ENCODE results near the gene KRTAP9-8. TPM values are rescaled to one million over a fixed set of nuclear protein-coding genes. Genes with fewer than 3 reads are reported as not detected.
"Not testable (repeated sequence)": the region's sequence is repeated elsewhere in the genome, so short reads cannot be mapped to it uniquely, and the experiment has no call there.

KRTAP9-8 gene, protein sequence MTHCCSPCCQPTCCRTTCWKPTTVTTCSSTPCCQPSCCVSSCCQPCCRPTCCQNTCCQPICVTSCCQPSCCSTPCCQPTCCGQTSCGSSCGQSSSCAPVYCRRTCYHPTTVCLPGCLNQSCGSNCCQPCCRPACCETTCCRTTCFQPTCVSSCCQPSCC
- not detected in 3 replicates for total RNA-seq
- long read RNA-seq, result 0 reads

DNA sequence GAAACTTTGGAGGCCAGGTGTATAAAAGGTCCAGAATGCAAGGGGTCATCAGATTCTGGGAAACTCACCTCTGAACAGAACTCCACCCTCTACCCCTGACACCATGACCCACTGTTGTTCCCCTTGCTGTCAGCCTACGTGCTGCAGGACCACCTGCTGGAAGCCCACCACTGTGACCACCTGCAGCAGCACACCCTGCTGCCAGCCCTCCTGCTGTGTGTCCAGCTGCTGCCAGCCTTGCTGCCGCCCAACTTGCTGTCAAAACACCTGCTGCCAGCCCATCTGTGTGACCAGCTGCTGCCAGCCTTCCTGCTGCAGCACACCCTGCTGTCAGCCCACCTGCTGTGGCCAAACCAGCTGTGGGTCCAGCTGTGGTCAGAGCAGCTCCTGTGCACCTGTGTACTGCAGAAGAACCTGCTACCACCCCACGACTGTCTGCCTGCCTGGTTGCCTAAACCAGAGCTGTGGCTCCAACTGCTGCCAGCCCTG, at the start of gene KRTAP9-8:
Gene KRTAP9-8, plus strand, starts transcription at position 51 of the 489 bp plus-strand sequence. Its CDS starts 53 bp downstream, at position 104.
- not testable (repeated sequence) for DNase-seq (ENCODE audit: low spot score); H3K9me3 Mint-ChIP-seq (ENCODE audit: low read depth); H3K4me1 Mint-ChIP-seq (ENCODE audit: low read depth); H3K27ac Mint-ChIP-seq (ENCODE audit: unreplicated experiment); H3K4me3 Mint-ChIP-seq (ENCODE audit: unreplicated experiment)
- peaks cover 59% of the 10 kb centered on the region for H3K27me3 Mint-ChIP-seq (ENCODE audit: low read depth)
- H3K36me3 Mint-ChIP-seq (ENCODE audit: low read depth), result peaks cover 11% of the 10 kb centered on the region

GRCh38 chr17:41189837-41190318, 47.9 kb upstream of the KRTAP9-8 start, which contains the start of gene KRTAP9-1:
Gene KRTAP9-1 (plus strand): TSS chr17:41189887. CDS start chr17:41189887, 0 bp downstream.
- not testable (repeated sequence) for H3K36me3 Mint-ChIP-seq (ENCODE audit: low read depth); DNase-seq (ENCODE audit: low spot score); H3K27ac Mint-ChIP-seq (ENCODE audit: unreplicated experiment); H3K9me3 Mint-ChIP-seq (ENCODE audit: low read depth); H3K4me3 Mint-ChIP-seq (ENCODE audit: unreplicated experiment); H3K4me1 Mint-ChIP-seq (ENCODE audit: low read depth)
- peaks cover 19% of the 10 kb centered on the region for H3K27me3 Mint-ChIP-seq (ENCODE audit: low read depth)

DNA sequence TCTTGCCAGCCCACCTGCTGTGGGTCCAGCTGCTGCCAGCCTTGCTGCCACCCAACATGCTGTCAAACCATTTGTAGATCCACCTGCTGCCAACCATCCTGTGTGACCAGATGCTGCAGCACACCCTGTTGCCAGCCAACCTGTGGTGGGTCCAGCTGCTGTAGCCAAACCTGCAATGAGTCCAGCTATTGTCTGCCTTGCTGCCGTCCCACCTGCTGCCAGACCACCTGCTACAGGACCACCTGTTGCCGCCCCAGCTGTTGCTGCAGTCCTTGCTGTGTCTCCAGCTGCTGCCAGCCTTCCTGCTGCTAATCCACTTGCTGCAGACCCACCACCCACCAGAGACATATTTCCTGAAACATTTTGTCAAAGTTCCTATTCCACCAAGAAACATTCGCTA, 47.5 kb upstream of the KRTAP9-8 start:
- Mint-ChIP-seq H3K36me3 (ENCODE audit: low read depth) (no peaks in the 10 kb centered on the region), H3K4me3 (ENCODE audit: unreplicated experiment) (no peak overlapping the region), H3K27ac (ENCODE audit: unreplicated experiment) (no peak overlapping the region), H3K4me1 (ENCODE audit: low read depth) (no peaks in the 10 kb centered on the region), H3K9me3 (ENCODE audit: low read depth) (no peaks in the 10 kb centered on the region), H3K27me3 (ENCODE audit: low read depth) (peaks cover 16% of the 10 kb centered on the region)
- DNase-seq (ENCODE audit: low spot score), result no peak
- TF ChIP-seq CTCF (IDR thresholded peaks at IDR 0.05), result no peak

DNA sequence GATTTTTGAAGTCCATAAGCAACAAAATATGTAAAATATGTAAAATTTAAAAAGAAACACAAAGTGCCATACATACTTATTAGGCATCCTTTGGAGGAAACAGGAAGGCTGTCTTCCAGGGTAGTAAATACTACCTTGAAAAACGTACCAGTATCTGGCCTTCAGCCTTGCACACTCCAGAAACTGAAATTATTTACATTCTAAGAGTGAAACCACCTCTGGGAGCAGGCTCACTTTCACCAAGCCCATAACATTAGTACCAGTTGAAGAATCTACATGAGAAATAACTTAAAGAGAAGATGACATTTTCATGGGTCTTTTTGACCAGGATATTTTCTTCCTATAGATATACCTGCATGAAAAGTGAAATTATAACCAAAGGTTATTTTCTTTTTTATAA, 41.7 kb upstream of the KRTAP9-8 start:
- TF ChIP-seq CTCF (IDR thresholded peaks at IDR 0.05), result no peak
- Mint-ChIP-seq H3K4me3 (ENCODE audit: unreplicated experiment) (no peak overlapping the region), H3K9me3 (ENCODE audit: low read depth) (peaks cover 6% of the 10 kb centered on the region), H3K4me1 (ENCODE audit: low read depth) (peaks cover 3% of the 10 kb centered on the region), H3K27ac (ENCODE audit: unreplicated experiment) (no peak overlapping the region), H3K27me3 (ENCODE audit: low read depth) (no peaks in the 10 kb centered on the region), H3K36me3 (ENCODE audit: low read depth) (no peaks in the 10 kb centered on the region)
- no peak for DNase-seq (ENCODE audit: low spot score)

DNA sequence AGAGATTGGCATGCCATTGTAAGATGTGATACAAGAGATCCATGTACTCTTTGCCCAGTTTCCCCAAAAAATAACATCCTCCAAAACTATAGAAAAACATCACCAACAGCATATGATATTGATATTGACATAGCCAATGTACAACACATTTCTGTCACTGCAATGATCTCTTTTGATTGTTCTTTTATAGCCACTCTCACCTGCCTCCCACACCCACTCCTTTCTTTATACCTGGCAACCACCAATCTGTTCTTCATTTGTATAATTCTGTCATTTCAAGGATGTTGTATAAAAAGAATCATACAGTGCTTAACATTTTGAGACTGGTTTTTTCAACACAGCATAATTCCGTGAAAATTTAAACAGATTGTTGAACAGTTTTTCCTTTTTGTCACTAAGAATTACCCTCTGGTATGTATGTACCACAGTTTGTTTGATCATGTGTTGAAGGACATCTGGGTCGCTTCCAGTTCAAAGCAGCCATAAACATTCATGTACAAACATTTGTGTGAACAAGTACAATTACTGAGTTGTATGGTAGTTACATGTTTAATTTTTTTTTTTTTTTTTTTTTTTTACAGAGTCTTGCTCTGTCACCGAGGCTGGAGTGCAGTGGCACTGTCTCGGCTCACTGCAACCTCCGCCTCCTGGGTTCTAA, 38.2 kb upstream of the KRTAP9-8 start:
- H3K27ac Mint-ChIP-seq (ENCODE audit: unreplicated experiment), result no peak overlapping the region
- no peak for DNase-seq (ENCODE audit: low spot score)
- H3K4me1 Mint-ChIP-seq (ENCODE audit: low read depth), result peaks cover 3% of the 10 kb centered on the region
- no peaks in the 10 kb centered on the region for H3K36me3 Mint-ChIP-seq (ENCODE audit: low read depth)
- no peak overlapping the region for H3K4me3 Mint-ChIP-seq (ENCODE audit: unreplicated experiment)
- H3K27me3 Mint-ChIP-seq (ENCODE audit: low read depth), result no peaks in the 10 kb centered on the region
- TF ChIP-seq CTCF (IDR thresholded peaks at IDR 0.05), result no peak
- peaks cover 6% of the 10 kb centered on the region for H3K9me3 Mint-ChIP-seq (ENCODE audit: low read depth)

DNA sequence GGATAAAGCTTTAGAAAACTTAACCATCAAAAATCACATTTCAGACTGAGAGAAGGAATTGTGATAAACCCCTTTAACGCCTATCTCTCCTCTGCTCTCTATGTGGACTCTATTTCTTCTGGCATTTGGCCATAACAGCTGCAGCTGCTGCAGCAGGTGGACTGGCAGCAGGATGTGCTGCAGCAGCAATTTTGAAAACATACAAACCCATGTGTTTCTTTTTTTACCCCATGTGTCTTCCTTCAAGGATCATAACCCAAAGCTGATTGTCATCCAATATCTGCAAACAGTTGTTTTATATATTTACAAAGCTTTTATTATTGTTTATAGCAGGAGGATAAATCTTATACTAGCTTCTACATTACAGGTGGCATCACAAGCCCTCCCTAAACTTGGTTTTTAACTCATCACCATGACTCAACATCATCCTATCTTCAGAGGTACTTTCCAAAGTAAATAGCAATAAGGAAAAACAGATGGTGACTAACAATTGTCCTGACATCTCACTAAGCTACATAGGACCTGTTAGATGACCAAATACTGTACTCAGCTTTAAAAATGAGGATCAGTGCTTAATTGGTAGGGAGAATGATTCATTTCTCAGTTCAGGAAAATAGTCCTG, 25.8 kb upstream of the KRTAP9-8 start:
- DNase-seq (ENCODE audit: low spot score), result no peak
- Mint-ChIP-seq H3K27me3 (ENCODE audit: low read depth) (peaks cover 35% of the 10 kb centered on the region), H3K4me3 (ENCODE audit: unreplicated experiment) (no peak overlapping the region), H3K27ac (ENCODE audit: unreplicated experiment) (no peak overlapping the region), H3K36me3 (ENCODE audit: low read depth) (peaks cover 6% of the 10 kb centered on the region), H3K9me3 (ENCODE audit: low read depth) (peaks cover 10% of the 10 kb centered on the region), H3K4me1 (ENCODE audit: low read depth) (no peaks in the 10 kb centered on the region)
- TF ChIP-seq CTCF (IDR thresholded peaks at IDR 0.05), result no peak
